H9 (cell line): Measurements from ENCODE around the gene CRABP2. TPM values are rescaled to one million over a fixed set of nuclear protein-coding genes. Genes with fewer than 3 reads are reported as not detected.

Experiments used
- DNase-seq: peaks from one replicate; pipeline ENCODE4 v3.0.0-alpha.2; 2017
- H2AFZ ChIP-seq: one replicate; pipeline ENCODE4 v1.6.1; 2013; ENCODE audit warnings: mild to moderate bottlenecking, low read length, control low read depth, moderate library complexity
- H2AK5ac ChIP-seq: 2 replicates; pipeline ENCODE4 v1.6.1; 2013; ENCODE audit warnings: low read length, control low read depth, mixed read lengths; ENCODE audit not compliant: insufficient read length
- H2BK120ac ChIP-seq: one replicate; pipeline ENCODE4 v1.6.1; 2013; ENCODE audit warnings: low read depth, mild to moderate bottlenecking, low read length, control low read depth, inconsistent platforms; ENCODE audit not compliant: poor library complexity, severe bottlenecking
- H2BK12ac ChIP-seq: 2 replicates; pipeline ENCODE4 v1.6.1; 2013; ENCODE audit warnings: low read length, control low read depth, mixed read lengths, low read depth; ENCODE audit not compliant: insufficient read length
- H2BK15ac ChIP-seq: 2 replicates; pipeline ENCODE4 v1.6.1; 2013; ENCODE audit warnings: low read depth, low read length, control low read depth
- H2BK20ac ChIP-seq: one replicate; pipeline ENCODE4 v1.6.1; 2013; ENCODE audit warnings: low read depth, mild to moderate bottlenecking, low read length, control low read depth, inconsistent platforms; ENCODE audit not compliant: poor library complexity, severe bottlenecking
- H2BK5ac ChIP-seq: 2 replicates; pipeline ENCODE4 v1.6.1; 2013; ENCODE audit warnings: low read length, control low read depth, mixed read lengths; ENCODE audit not compliant: insufficient read length
- H3K14ac ChIP-seq: 2 replicates; pipeline ENCODE4 v1.6.1; 2013; ENCODE audit warnings: low read length, control low read depth; ENCODE audit not compliant: insufficient read depth
- H3K18ac ChIP-seq: 2 replicates; pipeline ENCODE4 v1.6.1; 2013; ENCODE audit warnings: low read depth, mild to moderate bottlenecking, mixed read lengths, low read length, control low read depth; ENCODE audit not compliant: insufficient read length
- H3K23ac ChIP-seq: 2 replicates; pipeline ENCODE4 v1.6.1; 2013; ENCODE audit warnings: low read length, control low read depth, mixed read lengths, low read depth; ENCODE audit not compliant: insufficient read length
- H3K23me2 ChIP-seq: 2 replicates; pipeline ENCODE4 v1.6.1; 2013; ENCODE audit warnings: low read depth, mild to moderate bottlenecking, mixed read lengths, low read length, control low read depth; ENCODE audit not compliant: insufficient read length, poor library complexity, severe bottlenecking
- H3K27ac ChIP-seq: 2 replicates; pipeline ENCODE4 v1.5.1; 2013; ENCODE audit warnings: low read length, control low read depth, mixed read lengths, low read depth; ENCODE audit not compliant: insufficient read length
- H3K27me3 ChIP-seq: 2 replicates; pipeline ENCODE4 v1.6.1; 2013; ENCODE audit warnings: low read length, control low read depth, inconsistent platforms; ENCODE audit not compliant: insufficient read depth
- H3K4ac ChIP-seq: 2 replicates; pipeline ENCODE4 v1.6.1; 2013; ENCODE audit warnings: low read depth, mild to moderate bottlenecking, control low read depth, inconsistent platforms, low read length, moderate library complexity
- H3K4me1 ChIP-seq: 2 replicates; pipeline ENCODE4 v1.6.1; 2013; ENCODE audit warnings: low read length, control low read depth, inconsistent platforms; ENCODE audit not compliant: insufficient read depth
- H3K4me2 ChIP-seq: 2 replicates; pipeline ENCODE4 v1.6.1; 2013; ENCODE audit warnings: low read length, control low read depth, mixed read lengths; ENCODE audit not compliant: insufficient read length, insufficient read depth
- H3K56ac ChIP-seq: 2 replicates; pipeline ENCODE4 v1.6.1; 2013; ENCODE audit warnings: low read depth, mild to moderate bottlenecking, mixed read lengths, low read length, control low read depth; ENCODE audit not compliant: insufficient read length
- H3K79me1 ChIP-seq: 2 replicates; pipeline ENCODE4 v1.6.1; 2013; ENCODE audit warnings: low read depth, mild to moderate bottlenecking, moderate library complexity, low read length, control low read depth, inconsistent platforms; ENCODE audit not compliant: insufficient read depth, poor library complexity, severe bottlenecking
- H3K79me2 ChIP-seq: 2 replicates; pipeline ENCODE4 v1.6.1; 2013; ENCODE audit warnings: low read length, control low read depth, inconsistent platforms; ENCODE audit not compliant: insufficient read depth
- H3K9ac ChIP-seq: 2 replicates; pipeline ENCODE4 v1.6.1; 2013; ENCODE audit warnings: low read length, control low read depth, mixed read lengths; ENCODE audit not compliant: insufficient read length; ENCODE audit errors: extremely low read depth
- H3K9me3 ChIP-seq: one replicate; pipeline ENCODE4 v1.6.1; 2013; ENCODE audit warnings: low read depth, low read length, inconsistent platforms; ENCODE audit not compliant: control insufficient read depth
- H3T11ph ChIP-seq: one replicate; pipeline ENCODE4 v1.6.1; 2013; ENCODE audit warnings: mild to moderate bottlenecking, low read length, control low read depth, inconsistent platforms
- H4K20me1 ChIP-seq: one replicate; pipeline ENCODE4 v1.6.1; 2013; ENCODE audit not compliant: control insufficient read depth, insufficient read length, insufficient read depth
- H4K5ac ChIP-seq: 2 replicates; pipeline ENCODE4 v1.6.1; 2013; ENCODE audit warnings: low read depth, mild to moderate bottlenecking, mixed read lengths, low read length, control low read depth; ENCODE audit not compliant: insufficient read length
- H4K8ac ChIP-seq: replicated peaks from 2 replicates; pipeline ENCODE4 v1.6.1; 2013; ENCODE audit warnings: low read length, control low read depth, mixed read lengths, low read depth; ENCODE audit not compliant: insufficient read length
- H4K91ac ChIP-seq: 2 replicates; pipeline ENCODE4 v1.6.1; 2013; ENCODE audit warnings: low read depth, mild to moderate bottlenecking, moderate library complexity, mixed read lengths, low read length, control low read depth; ENCODE audit not compliant: insufficient read length
- H3K27ac Mint-ChIP-seq, 3 experiments: 2 replicates in 2 of 3; 3 replicates in 1 of 3; pipeline ENCODE4 v1.8.0; 2020 to 2021; ENCODE audit warnings: mixed read lengths in 3 of 3, mild to moderate bottlenecking in 1 of 3, moderate library complexity in 1 of 3
- H3K27me3 Mint-ChIP-seq: 2 replicates; pipeline ENCODE4 v1.8.0; 2021; ENCODE audit warnings: low read depth, mild to moderate bottlenecking, moderate library complexity, mixed read lengths
- H3K36me3 Mint-ChIP-seq, 3 experiments: 2 replicates in 2 of 3; 3 replicates in 1 of 3; pipeline ENCODE4 v1.8.0; 2020 to 2021; ENCODE audit warnings: low read depth in 3 of 3, mixed read lengths in 3 of 3; ENCODE audit not compliant: insufficient read depth in 1 of 3
- H3K4me1 Mint-ChIP-seq, 2 experiments: 2 replicates each; pipeline ENCODE4 v1.8.0; 2020; ENCODE audit warnings: mixed read lengths in 2 of 2
- H3K4me3 Mint-ChIP-seq, 2 experiments: 2 replicates in 1 of 2; 3 replicates in 1 of 2; pipeline ENCODE4 v1.8.0; 2020 to 2021; ENCODE audit warnings: mild to moderate bottlenecking in 2 of 2, mixed read lengths in 2 of 2, moderate library complexity in 1 of 2
- H3K9me3 Mint-ChIP-seq, 2 experiments: 2 replicates in 1 of 2; 3 replicates in 1 of 2; pipeline ENCODE4 v1.8.0; 2020; ENCODE audit warnings: mild to moderate bottlenecking in 2 of 2, mixed read lengths in 2 of 2, moderate library complexity in 1 of 2
- WGBS: extraction: QIAGEN DNeasy Blood & Tissue Kit; methylation state at CpG from one replicate; pipeline ENCODE4 v1.1.7; 2013; ENCODE audit warnings: missing lambda C conversion rate, low lambda C conversion rate, mixed read lengths; ENCODE audit not compliant: insufficient read length; ENCODE audit errors: extremely low coverage; 5-methylcytosine and 5-hydroxymethylcytosine counted together
- total RNA-seq: library from RNA; stranded (reverse); gene quantifications from 2 replicates; pipeline ENCODE4 v1.2.1, GENCODE V29; 2021
- TF ChIP-seq, protein P1 (sequence below): fragments of 200-600 bp; sonication (generic); conservative IDR thresholded peaks from 3 replicates; pipeline ENCODE4 v1.8.0; 2021; ENCODE audit warnings: antibody characterized with exemption, mild to moderate bottlenecking

The CRABP2 gene
- total RNA-seq, 1 experiment from 2014 or later: 184 TPM

DNA sequence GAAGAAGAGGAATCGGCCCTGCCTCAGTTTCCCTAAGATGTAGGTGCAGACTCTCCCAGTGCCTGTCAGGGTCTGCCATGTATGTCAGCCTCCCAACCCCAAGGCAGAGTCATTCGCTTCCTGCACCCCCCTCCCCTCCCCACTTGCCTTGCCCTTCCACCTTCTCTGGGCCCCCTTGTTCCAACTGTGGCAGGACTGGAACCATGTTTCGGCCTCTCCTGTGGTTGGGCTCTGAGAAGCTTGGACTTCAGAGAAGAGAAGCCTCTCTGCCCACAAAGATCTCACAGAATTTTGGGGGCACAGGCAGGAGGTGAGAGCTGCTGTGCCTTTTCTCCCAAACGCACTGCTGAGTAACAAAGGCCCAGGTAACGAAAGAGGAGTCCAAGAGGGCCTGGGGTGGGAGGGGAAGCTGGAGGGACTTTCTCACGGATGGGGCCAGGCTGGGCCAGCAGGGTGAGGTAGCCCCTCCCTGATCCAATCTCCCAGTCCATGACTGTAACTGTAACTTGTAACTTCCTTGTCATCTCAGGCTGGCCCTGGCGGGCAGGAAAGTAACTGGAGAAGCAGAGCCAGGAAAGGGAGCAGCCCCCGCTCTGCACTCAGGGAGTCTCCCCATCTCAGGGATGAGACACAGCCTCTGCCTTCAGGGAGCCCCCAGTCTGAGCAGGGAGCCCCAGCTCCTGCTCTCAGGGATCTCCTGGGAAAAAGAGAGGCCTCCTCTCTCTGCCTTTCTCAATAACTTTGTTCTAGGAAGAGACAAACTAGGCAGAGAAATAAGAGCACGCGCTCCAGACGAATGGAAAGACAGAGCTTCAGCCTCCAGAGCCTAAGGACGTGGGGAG, 11.3 kb downstream of the CRABP2 start:
- no peaks in the 10 kb centered on the region for H3K79me1 ChIP-seq
- H3K27me3 ChIP-seq: no peaks in the 10 kb centered on the region
- H2BK120ac ChIP-seq: no peak overlapping the region
- TF ChIP-seq, protein P1, sequence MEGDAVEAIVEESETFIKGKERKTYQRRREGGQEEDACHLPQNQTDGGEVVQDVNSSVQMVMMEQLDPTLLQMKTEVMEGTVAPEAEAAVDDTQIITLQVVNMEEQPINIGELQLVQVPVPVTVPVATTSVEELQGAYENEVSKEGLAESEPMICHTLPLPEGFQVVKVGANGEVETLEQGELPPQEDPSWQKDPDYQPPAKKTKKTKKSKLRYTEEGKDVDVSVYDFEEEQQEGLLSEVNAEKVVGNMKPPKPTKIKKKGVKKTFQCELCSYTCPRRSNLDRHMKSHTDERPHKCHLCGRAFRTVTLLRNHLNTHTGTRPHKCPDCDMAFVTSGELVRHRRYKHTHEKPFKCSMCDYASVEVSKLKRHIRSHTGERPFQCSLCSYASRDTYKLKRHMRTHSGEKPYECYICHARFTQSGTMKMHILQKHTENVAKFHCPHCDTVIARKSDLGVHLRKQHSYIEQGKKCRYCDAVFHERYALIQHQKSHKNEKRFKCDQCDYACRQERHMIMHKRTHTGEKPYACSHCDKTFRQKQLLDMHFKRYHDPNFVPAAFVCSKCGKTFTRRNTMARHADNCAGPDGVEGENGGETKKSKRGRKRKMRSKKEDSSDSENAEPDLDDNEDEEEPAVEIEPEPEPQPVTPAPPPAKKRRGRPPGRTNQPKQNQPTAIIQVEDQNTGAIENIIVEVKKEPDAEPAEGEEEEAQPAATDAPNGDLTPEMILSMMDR: no peak
- Mint-ChIP-seq H3K9me3 (no peaks in the 10 kb centered on the region), H3K36me3 (peaks cover 6 to 22% (median 19%) of the 10 kb centered on the region in 3 experiments), H3K4me3 (peak overlapping the region; percentile 54 to 75; a peak in 4 of 5 replicates), H3K27ac (peak overlapping the region; percentile 90 to 92 (median 91)), H3K27me3 (peaks cover 9% of the 10 kb centered on the region), H3K4me1 (peaks cover 52 to 65% of the 10 kb centered on the region in 2 experiments)
- H3K18ac ChIP-seq: peak overlapping the region; percentile 51
- no peak overlapping the region for H3T11ph ChIP-seq
- H4K8ac ChIP-seq: no peak overlapping the region
- no peak overlapping the region for H3K56ac ChIP-seq
- H3K23me2 ChIP-seq: peaks cover 10% of the 10 kb centered on the region
- H3K27ac ChIP-seq: peak overlapping the region; percentile 32
- peak overlapping the region; percentile 54 for H2AK5ac ChIP-seq
- H3K4ac ChIP-seq: peak overlapping the region; percentile 20; the same call in 1 of the 2 replicates
- no peaks in the 10 kb centered on the region for H3K79me2 ChIP-seq
- no peak overlapping the region for H2BK5ac ChIP-seq
- peak; percentile 76 for DNase-seq
- H4K91ac ChIP-seq: peak overlapping the region; percentile 55
- H3K4me2 ChIP-seq: peak overlapping the region; percentile 53
- H2BK15ac ChIP-seq: no peak overlapping the region
- H2AFZ ChIP-seq: no peak overlapping the region
- no peak overlapping the region for H2BK20ac ChIP-seq
- H3K9me3 ChIP-seq: no peaks in the 10 kb centered on the region
- H4K20me1 ChIP-seq: no peaks in the 10 kb centered on the region
- H2BK12ac ChIP-seq: peak overlapping the region; percentile 30
- no peak overlapping the region for H3K9ac ChIP-seq
- peak overlapping the region; percentile 80; the same call in 1 of the 2 replicates for H3K14ac ChIP-seq
- H4K5ac ChIP-seq: no peak overlapping the region
- H3K4me1 ChIP-seq: peaks cover 17% of the 10 kb centered on the region; the same call in 1 of the 2 replicates
- no CpG with 5 or more reads among the region's 12 CpGs for WGBS
- no peak overlapping the region for H3K23ac ChIP-seq
